Hepatocyte (in vitro differentiated cells): ENCODE measurements around the gene SERPINH1. TPM values are rescaled to one million over a fixed set of nuclear protein-coding genes. Genes with fewer than 3 reads are reported as not detected.

Experiments used
- DNase-seq: peaks from one replicate; pipeline ENCODE4 v3.0.0-alpha.2; 2016; ENCODE audit warnings: low spot score
- H2AFZ ChIP-seq: fragments of 200-600 bp; sonication (generic); 2 replicates; pipeline ENCODE4 v1.6.0; 2016; ENCODE audit warnings: antibody characterized with exemption, mild to moderate bottlenecking
- H3K27ac ChIP-seq: fragments of 200-600 bp; sonication (generic); 2 replicates; pipeline ENCODE4 v1.5.1; 2016; ENCODE audit warnings: mild to moderate bottlenecking
- H3K27me3 ChIP-seq: fragments of 200-600 bp; sonication (generic); 2 replicates; pipeline ENCODE4 v1.6.1; 2016
- H3K36me3 ChIP-seq: fragments of 200-600 bp; sonication (generic); replicated peaks from 2 replicates; pipeline ENCODE4 v1.5.1; 2016; ENCODE audit warnings: low read depth; ENCODE audit not compliant: insufficient read depth
- H3K4me1 ChIP-seq: fragments of 200-600 bp; sonication (generic); 2 replicates; pipeline ENCODE4 v1.5.1; 2016; ENCODE audit warnings: mild to moderate bottlenecking, moderate library complexity; ENCODE audit not compliant: insufficient read depth
- H3K4me2 ChIP-seq: fragments of 200-600 bp; sonication (generic); 2 replicates; pipeline ENCODE4 v1.6.0; 2016
- H3K4me3 ChIP-seq: fragments of 200-600 bp; sonication (generic); 2 replicates; pipeline ENCODE4 v1.5.1; 2016; ENCODE audit warnings: mild to moderate bottlenecking
- H3K79me2 ChIP-seq: fragments of 200-600 bp; sonication (generic); 2 replicates; pipeline ENCODE4 v1.6.0; 2017; ENCODE audit warnings: mild to moderate bottlenecking
- H3K9me2 ChIP-seq: fragments of 200-600 bp; sonication (generic); replicated peaks from 2 replicates; pipeline ENCODE4 v1.6.0; 2017; ENCODE audit warnings: mild to moderate bottlenecking; ENCODE audit not compliant: insufficient read depth
- H3K9me3 ChIP-seq: fragments of 200-600 bp; sonication (generic); 2 replicates; pipeline ENCODE4 v1.5.1; 2016; ENCODE audit warnings: low read depth, mild to moderate bottlenecking
- H4K20me1 ChIP-seq: fragments of 200-600 bp; sonication (generic); 2 replicates; pipeline ENCODE4 v1.6.0; 2016; ENCODE audit warnings: mild to moderate bottlenecking; ENCODE audit not compliant: insufficient read depth, poor library complexity, severe bottlenecking
- EZH2 ChIP-seq: fragments of 200-600 bp; sonication (generic); IDR thresholded peaks from 2 replicates; pipeline ENCODE4 v1.6.1; 2016; ENCODE audit warnings: antibody characterized with exemption, mild to moderate bottlenecking, borderline replicate concordance
- EZH2phosphoT487 ChIP-seq: fragments of 200-600 bp; sonication (generic); IDR thresholded peaks from one replicate; pipeline ENCODE4 v1.6.1; 2018; ENCODE audit warnings: antibody characterized with exemption, mild to moderate bottlenecking, low read depth, moderate library complexity; ENCODE audit not compliant: unreplicated experiment, severe bottlenecking
- WGBS: methylation state at CpG from one replicate; pipeline ENCODE4 v1.1.6; 2016; ENCODE audit warnings: low lambda C conversion rate; ENCODE audit errors: missing lambda C conversion rate; 5-methylcytosine and 5-hydroxymethylcytosine counted together
- polyA plus RNA-seq: library from polyadenylated mRNA; unstranded; fragments of >200 nt; fragmentation: Nextera tagmentation; extraction: Ambion mirVana; gene quantifications from 2 replicates; pipeline ENCODE4 v1.2.1, GENCODE V29; 2016
- total RNA-seq: library from RNA; depleted of rRNA; stranded (reverse); fragments of >200 nt; gene quantifications from 2 replicates; pipeline ENCODE4 v1.2.3, GENCODE V29; 2014
- TF ChIP-seq, protein P1 (sequence below): fragments of 200-600 bp; sonication (generic); IDR thresholded peaks from 2 replicates; pipeline ENCODE4 v1.5.1; 2016; ENCODE audit warnings: antibody characterized with exemption, mild to moderate bottlenecking; ENCODE audit not compliant: poor library complexity

Gene SERPINH1
- total and polyA plus RNA-seq, 2 experiments from 2014 or later: 479 to 805 TPM

DNA sequence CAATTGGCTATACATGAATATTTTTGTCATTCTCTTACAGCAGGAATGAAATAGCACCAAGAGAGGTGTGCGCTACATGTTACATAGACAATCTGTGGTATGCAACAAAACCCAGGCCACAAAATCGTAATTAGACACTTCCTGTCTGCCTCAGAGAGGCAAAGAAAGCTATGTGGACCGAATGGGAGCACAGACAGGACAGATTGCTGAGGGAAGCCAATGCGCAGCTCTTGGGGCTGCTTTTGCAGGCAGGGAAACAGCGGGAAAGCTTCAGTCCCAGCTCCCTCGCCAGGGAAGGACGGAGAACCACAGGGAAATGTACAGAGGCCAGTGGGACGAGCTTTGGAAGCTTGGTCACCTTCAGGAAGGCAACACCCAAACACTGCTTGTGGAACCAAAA is 40.9 kb downstream of the SERPINH1 start:
- H3K79me2 ChIP-seq: no peaks in the 10 kb centered on the region
- no peaks in the 10 kb centered on the region for H3K36me3 ChIP-seq
- H3K4me2 ChIP-seq: no peak overlapping the region
- no peak overlapping the region for H3K27ac ChIP-seq
- DNase-seq: no peak
- no peak overlapping the region for H2AFZ ChIP-seq
- H3K9me3 ChIP-seq: no peaks in the 10 kb centered on the region
- H3K4me3 ChIP-seq: no peak overlapping the region
- no peaks in the 10 kb centered on the region for H4K20me1 ChIP-seq
- TF ChIP-seq, protein P1, sequence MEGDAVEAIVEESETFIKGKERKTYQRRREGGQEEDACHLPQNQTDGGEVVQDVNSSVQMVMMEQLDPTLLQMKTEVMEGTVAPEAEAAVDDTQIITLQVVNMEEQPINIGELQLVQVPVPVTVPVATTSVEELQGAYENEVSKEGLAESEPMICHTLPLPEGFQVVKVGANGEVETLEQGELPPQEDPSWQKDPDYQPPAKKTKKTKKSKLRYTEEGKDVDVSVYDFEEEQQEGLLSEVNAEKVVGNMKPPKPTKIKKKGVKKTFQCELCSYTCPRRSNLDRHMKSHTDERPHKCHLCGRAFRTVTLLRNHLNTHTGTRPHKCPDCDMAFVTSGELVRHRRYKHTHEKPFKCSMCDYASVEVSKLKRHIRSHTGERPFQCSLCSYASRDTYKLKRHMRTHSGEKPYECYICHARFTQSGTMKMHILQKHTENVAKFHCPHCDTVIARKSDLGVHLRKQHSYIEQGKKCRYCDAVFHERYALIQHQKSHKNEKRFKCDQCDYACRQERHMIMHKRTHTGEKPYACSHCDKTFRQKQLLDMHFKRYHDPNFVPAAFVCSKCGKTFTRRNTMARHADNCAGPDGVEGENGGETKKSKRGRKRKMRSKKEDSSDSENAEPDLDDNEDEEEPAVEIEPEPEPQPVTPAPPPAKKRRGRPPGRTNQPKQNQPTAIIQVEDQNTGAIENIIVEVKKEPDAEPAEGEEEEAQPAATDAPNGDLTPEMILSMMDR: no peak
- TF ChIP-seq EZH2 (no peak), EZH2phosphoT487 (no peak)
- 68% methylated on average over 8 of the region's 8 CpGs for WGBS
- no peaks in the 10 kb centered on the region for H3K4me1 ChIP-seq
- H3K9me2 ChIP-seq: no peaks in the 10 kb centered on the region
- no peaks in the 10 kb centered on the region for H3K27me3 ChIP-seq

DNA sequence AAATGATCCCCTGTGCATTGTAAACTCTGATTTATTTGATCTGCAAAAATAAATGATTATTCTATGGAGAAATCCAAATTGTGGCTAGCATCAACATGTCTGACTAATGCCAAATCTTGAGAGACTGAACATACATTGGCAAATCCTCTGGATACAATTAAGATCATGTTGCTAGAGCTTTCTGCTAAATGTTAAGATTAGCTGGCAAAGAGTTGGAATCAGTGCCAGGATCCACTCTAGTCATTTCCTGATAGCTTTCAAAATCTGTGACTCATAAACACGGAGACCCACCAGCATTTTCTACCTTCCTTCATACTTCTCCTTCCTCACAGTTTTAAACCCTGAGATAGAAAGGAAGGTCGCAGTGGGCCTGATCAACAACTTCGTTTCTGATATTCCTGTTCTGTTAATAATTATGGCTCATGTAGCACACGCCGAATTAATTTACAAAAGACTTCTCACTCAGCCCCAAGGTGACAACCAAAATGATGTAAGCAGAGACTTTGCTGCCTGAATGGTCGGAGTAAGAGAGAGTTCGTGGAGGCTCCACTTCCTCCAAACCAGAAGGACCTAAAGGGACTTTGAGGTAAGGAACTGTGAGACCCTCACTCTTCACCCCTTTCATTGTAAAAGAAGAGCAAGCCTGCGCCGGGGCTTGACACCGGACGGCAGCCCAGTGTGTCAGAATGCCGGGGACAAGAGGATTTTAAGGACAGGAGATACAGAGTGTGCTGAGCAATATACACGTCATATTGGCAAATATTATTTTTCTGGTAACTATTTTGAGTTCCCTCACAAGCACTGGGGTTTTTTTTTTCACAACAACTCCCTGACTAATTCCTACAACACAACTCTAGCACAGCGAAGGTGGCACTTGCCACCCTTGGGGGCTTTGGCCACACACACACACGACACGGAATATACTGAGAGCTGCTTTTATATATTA is 42.0 kb downstream of the SERPINH1 start:
- Histone ChIP-seq H3K9me2 (no peaks in the 10 kb centered on the region), H3K36me3 (no peaks in the 10 kb centered on the region), H3K27ac (no peak overlapping the region), H4K20me1 (no peaks in the 10 kb centered on the region), H3K4me3 (no peak overlapping the region), H3K27me3 (no peaks in the 10 kb centered on the region), H3K4me1 (no peaks in the 10 kb centered on the region), H3K79me2 (no peaks in the 10 kb centered on the region), H3K9me3 (no peaks in the 10 kb centered on the region), H2AFZ (no peak overlapping the region), H3K4me2 (no peak overlapping the region)
- no peak for DNase-seq
- 89% methylated on average over 16 of the region's 16 CpGs for WGBS
- TF ChIP-seq EZH2 (no peak), EZH2phosphoT487 (no peak)
- TF ChIP-seq, protein P1: no peak

DNA sequence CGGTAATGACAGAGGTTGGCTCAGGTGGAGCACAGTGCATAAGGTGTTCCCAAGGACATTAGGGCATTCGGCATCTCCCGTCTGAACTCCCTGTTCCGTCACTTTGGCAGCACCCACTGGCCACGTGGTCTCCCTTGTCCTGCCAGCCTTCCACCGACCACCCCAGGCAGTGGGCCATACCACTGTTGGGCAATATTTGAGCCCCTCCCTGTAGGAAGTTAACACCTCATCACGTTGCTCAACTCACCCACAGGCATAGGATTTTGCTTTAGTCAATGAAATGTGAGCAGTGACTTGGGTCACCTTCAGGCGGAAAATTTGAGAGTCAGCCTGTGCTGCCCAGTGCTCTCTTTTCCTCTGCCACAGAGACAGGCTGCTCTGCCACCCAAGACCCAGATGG is 44.0 kb downstream of the SERPINH1 start:
- TF ChIP-seq EZH2phosphoT487 (no peak), EZH2 (no peak)
- TF ChIP-seq, protein P1: no peak
- H3K27ac ChIP-seq: no peak overlapping the region
- no peaks in the 10 kb centered on the region for H3K4me1 ChIP-seq
- no peaks in the 10 kb centered on the region for H4K20me1 ChIP-seq
- H3K9me2 ChIP-seq: no peaks in the 10 kb centered on the region
- whole genome bisulfite sequencing: 84% methylated on average over 8 of the region's 8 CpGs
- H3K27me3 ChIP-seq: no peaks in the 10 kb centered on the region
- H3K4me3 ChIP-seq: no peak overlapping the region
- H3K9me3 ChIP-seq: no peaks in the 10 kb centered on the region
- H3K79me2 ChIP-seq: no peaks in the 10 kb centered on the region
- DNase-seq: no peak
- no peak overlapping the region for H2AFZ ChIP-seq
- H3K36me3 ChIP-seq: no peaks in the 10 kb centered on the region
- H3K4me2 ChIP-seq: no peak overlapping the region
